DOHH2 (cell line): ENCODE measurements around the gene USP48.

Experiments
- H3F3A ChIP-seq: fragments of 200-600 bp; sonication (generic), shearing (Covaris generic); 2 replicates; pipeline ENCODE4 v1.6.0; 2016; ENCODE audit warnings: antibody characterized with exemption, mild to moderate bottlenecking; ENCODE audit not compliant: control insufficient read depth, insufficient read depth
- H3K27ac ChIP-seq: fragments of 200-600 bp; sonication (generic); 2 replicates; pipeline ENCODE4 v1.5.1; 2014; ENCODE audit warnings: low read depth, mild to moderate bottlenecking, low read length, moderate library complexity
- H3K27me3 ChIP-seq: fragments of 200-600 bp; sonication (generic); 2 replicates; pipeline ENCODE4 v1.6.1; 2014; ENCODE audit warnings: mild to moderate bottlenecking, low read length, mixed read lengths; ENCODE audit not compliant: control insufficient read depth
- H3K36me3 ChIP-seq: fragments of 200-600 bp; sonication (generic); 2 replicates; pipeline ENCODE4 v1.6.1; 2014; ENCODE audit warnings: mild to moderate bottlenecking, low read length, moderate library complexity, mixed read lengths; ENCODE audit not compliant: control insufficient read depth
- H3K4me1 ChIP-seq: fragments of 200-600 bp; sonication (generic); 2 replicates; pipeline ENCODE4 v1.6.1; 2014; ENCODE audit warnings: mild to moderate bottlenecking, low read length, mixed read lengths; ENCODE audit not compliant: control insufficient read depth
- H3K4me2 ChIP-seq: fragments of 200-600 bp; sonication (generic); 2 replicates; pipeline ENCODE4 v1.6.0; 2014; ENCODE audit warnings: mild to moderate bottlenecking, low read length, moderate library complexity
- H3K4me3 ChIP-seq: fragments of 200-600 bp; sonication (generic); 2 replicates; pipeline ENCODE4 v1.5.1; 2014; ENCODE audit warnings: mild to moderate bottlenecking, low read length, mixed read lengths
- H3K79me2 ChIP-seq: fragments of 200-600 bp; sonication (generic); 2 replicates; pipeline ENCODE4 v1.6.1; 2014; ENCODE audit warnings: mild to moderate bottlenecking, low read length, mixed read lengths; ENCODE audit not compliant: control insufficient read depth
- H3K9me2 ChIP-seq: fragments of 200-600 bp; sonication (generic); replicated peaks from 2 replicates; pipeline ENCODE4 v1.6.1; 2014; ENCODE audit warnings: mild to moderate bottlenecking, low read length, mixed read lengths; ENCODE audit not compliant: control insufficient read depth
- H3K9me3 ChIP-seq: fragments of 200-600 bp; sonication (generic); 2 replicates; pipeline ENCODE4 v1.6.1; 2014; ENCODE audit warnings: antibody characterized with exemption, low read length, mixed read lengths; ENCODE audit not compliant: control insufficient read depth, insufficient read depth
- H4K20me1 ChIP-seq: fragments of 200-600 bp; sonication (generic); 2 replicates; pipeline ENCODE4 v1.6.0; 2014; ENCODE audit warnings: low read depth, mild to moderate bottlenecking, antibody characterized with exemption, low read length, moderate library complexity; ENCODE audit not compliant: control insufficient read depth, insufficient read depth
- EZH2phosphoT487 ChIP-seq: fragments of 200-600 bp; sonication (generic); IDR thresholded peaks from 2 replicates; pipeline ENCODE4 v1.6.1; 2017; ENCODE audit warnings: borderline replicate concordance, mild to moderate bottlenecking, antibody characterized with exemption, low read length, moderate library complexity, mixed read lengths
- TF ChIP-seq, protein P1 (sequence below): fragments of 200-600 bp; sonication (generic); IDR thresholded peaks from one replicate; pipeline ENCODE4 v1.5.1; 2014; ENCODE audit warnings: antibody characterized with exemption, mild to moderate bottlenecking, low read depth, low read length; ENCODE audit not compliant: poor library complexity, severe bottlenecking

The USP48 gene

DNA sequence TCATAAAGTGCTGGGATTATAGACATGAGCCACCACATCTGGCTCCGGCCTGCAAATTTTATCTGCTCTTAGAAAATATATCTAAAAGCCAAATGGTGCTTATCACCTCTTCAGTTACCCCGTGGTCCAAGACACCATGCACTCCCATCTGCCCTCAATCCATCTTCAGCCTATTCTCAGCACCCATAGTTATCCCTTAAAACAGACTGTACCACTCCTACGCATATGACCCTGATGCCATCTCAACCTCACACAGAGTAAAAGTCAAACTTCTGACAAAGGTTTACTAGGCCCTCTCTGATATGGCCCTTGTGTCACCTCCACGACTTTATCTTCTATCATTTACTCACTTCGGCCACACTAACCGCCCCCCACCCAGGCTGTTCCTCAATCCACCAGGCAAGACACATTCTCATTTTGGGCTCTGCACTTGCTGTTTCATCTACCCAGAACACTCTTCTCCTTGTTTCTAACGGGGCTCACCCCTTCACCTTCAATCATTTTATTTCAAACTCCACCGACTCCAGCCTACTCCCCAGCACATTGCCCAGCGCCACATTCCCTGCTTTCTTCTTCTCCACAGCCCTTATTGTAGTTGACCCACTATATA lies 33.0 kb downstream of the USP48 start:
- peaks cover 3% of the 10 kb centered on the region for H3F3A ChIP-seq
- H3K4me2 ChIP-seq, result no peak overlapping the region
- no peaks in the 10 kb centered on the region for H3K9me2 ChIP-seq
- peaks cover 58% of the 10 kb centered on the region for H3K36me3 ChIP-seq
- TF ChIP-seq EZH2phosphoT487, result no peak
- TF ChIP-seq, protein P1, sequence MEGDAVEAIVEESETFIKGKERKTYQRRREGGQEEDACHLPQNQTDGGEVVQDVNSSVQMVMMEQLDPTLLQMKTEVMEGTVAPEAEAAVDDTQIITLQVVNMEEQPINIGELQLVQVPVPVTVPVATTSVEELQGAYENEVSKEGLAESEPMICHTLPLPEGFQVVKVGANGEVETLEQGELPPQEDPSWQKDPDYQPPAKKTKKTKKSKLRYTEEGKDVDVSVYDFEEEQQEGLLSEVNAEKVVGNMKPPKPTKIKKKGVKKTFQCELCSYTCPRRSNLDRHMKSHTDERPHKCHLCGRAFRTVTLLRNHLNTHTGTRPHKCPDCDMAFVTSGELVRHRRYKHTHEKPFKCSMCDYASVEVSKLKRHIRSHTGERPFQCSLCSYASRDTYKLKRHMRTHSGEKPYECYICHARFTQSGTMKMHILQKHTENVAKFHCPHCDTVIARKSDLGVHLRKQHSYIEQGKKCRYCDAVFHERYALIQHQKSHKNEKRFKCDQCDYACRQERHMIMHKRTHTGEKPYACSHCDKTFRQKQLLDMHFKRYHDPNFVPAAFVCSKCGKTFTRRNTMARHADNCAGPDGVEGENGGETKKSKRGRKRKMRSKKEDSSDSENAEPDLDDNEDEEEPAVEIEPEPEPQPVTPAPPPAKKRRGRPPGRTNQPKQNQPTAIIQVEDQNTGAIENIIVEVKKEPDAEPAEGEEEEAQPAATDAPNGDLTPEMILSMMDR, result no peak
- no peak overlapping the region for H3K27ac ChIP-seq
- no peaks in the 10 kb centered on the region for H4K20me1 ChIP-seq
- H3K27me3 ChIP-seq, result no peaks in the 10 kb centered on the region
- no peaks in the 10 kb centered on the region for H3K9me3 ChIP-seq
- H3K79me2 ChIP-seq, result no peaks in the 10 kb centered on the region
- H3K4me1 ChIP-seq, result no peaks in the 10 kb centered on the region
- no peak overlapping the region for H3K4me3 ChIP-seq

DNA sequence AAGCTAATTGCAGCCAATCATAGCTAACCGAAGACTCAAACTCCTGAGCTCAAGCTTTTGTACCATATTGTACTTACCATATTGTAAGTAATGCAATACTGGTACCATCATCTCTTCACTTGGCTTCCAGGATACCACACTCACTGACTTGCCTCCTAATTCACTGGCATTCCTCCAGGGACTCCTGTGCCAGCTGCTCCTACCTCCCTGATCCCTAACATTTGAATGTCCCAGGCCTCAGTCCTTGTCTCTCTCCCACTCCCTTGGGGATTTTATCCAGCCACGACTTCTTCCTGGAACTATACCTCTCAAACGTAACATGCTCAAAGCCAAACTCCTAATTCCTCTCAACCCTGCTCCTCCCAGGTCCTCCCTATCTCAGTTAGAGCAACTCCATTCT lies 33.8 kb downstream of the USP48 start:
- H4K20me1 ChIP-seq, result no peaks in the 10 kb centered on the region
- H3K4me1 ChIP-seq, result no peaks in the 10 kb centered on the region
- no peaks in the 10 kb centered on the region for H3K79me2 ChIP-seq
- peaks cover 3% of the 10 kb centered on the region for H3F3A ChIP-seq
- no peaks in the 10 kb centered on the region for H3K9me2 ChIP-seq
- TF ChIP-seq, protein P1, result no peak
- H3K36me3 ChIP-seq, result peaks cover 52% of the 10 kb centered on the region
- no peaks in the 10 kb centered on the region for H3K27me3 ChIP-seq
- no peak overlapping the region for H3K4me3 ChIP-seq
- no peak overlapping the region for H3K4me2 ChIP-seq
- no peaks in the 10 kb centered on the region for H3K9me3 ChIP-seq
- H3K27ac ChIP-seq, result no peak overlapping the region

DNA sequence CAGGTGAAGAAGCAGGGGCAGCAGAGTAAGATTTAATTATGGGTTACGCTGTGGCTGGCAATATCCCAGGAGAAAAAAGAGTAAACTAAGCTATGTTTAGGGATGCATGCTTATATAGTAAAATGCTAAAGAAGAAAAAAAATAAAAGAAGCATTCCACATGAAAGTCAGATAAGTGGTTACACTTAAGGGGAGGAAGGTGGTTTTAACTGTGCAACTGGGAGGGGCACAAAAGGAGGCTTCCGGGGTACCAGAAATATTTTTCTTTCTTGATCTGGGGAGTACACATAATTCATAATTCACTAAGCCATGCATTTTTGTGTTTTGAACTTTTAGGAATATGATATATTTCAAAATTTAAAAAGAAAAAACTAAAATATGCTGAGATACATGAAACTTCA lies 39.5 kb downstream of the USP48 start:
- no peaks in the 10 kb centered on the region for H3K9me3 ChIP-seq
- no peaks in the 10 kb centered on the region for H3K27me3 ChIP-seq
- H3K4me2 ChIP-seq, result no peak overlapping the region
- peaks cover 22% of the 10 kb centered on the region for H3K36me3 ChIP-seq
- H3F3A ChIP-seq, result peaks cover 3% of the 10 kb centered on the region; the same call in 1 of the 2 replicates
- no peak overlapping the region for H3K4me3 ChIP-seq
- no peaks in the 10 kb centered on the region for H4K20me1 ChIP-seq
- TF ChIP-seq, protein P1, result no peak
- no peak for TF ChIP-seq EZH2phosphoT487
- no peaks in the 10 kb centered on the region for H3K4me1 ChIP-seq
- no peak overlapping the region for H3K27ac ChIP-seq
- no peaks in the 10 kb centered on the region for H3K79me2 ChIP-seq
- H3K9me2 ChIP-seq, result no peaks in the 10 kb centered on the region
